HG03469 (cell line): ENCODE data around the gene EOGT.
A peak's percentile ranks its signal among the peaks of the same experiment; 100 is the strongest.

Experiments used
- ATAC-seq: cut with Tn5 transposase; IDR thresholded peaks from one replicate; pipeline ENCODE4 v1.9.1; 2021; ENCODE audit warnings: mild to moderate bottlenecking, moderate library complexity, moderate number of reproducible peaks; ENCODE audit not compliant: unreplicated experiment

EOGT gene

DNA sequence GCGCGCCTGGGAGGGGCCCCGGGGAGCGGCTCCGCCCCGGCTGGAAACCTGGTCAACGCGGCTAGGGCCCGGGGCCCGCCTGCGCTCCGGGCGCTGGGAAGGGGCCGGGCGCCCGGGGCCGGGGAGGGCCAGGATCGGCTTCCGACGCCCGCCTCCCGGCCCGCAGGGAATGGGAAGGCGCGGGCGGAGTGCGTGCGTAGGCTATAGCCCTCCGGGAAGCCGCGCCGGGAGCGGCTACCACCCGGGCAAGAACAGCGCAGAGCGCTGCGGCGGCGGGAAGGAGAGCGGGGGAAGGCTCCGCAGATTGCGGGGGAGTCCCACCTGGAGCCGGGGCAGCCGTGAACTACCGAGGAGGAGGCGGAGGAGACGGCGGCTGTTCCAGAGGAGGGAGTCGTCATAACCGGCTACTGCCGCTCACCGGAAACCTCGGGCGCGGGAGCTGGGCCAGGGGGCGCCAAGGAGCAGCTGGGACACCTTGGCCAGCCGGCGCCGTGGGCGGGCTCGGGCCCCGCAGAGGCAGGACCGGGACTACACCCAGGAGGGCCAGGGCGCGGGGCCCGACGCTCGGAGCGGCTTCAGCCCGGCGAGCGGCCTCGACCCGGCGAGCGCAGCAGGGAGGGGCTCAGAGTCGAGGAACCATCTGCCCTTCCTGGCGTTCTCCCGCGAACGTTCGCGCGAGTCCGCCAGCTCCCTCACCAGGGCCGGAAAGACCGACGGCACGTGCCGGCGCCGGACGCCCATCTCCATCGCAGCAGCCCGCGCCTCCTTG, at the start of gene EOGT:
Gene EOGT (minus strand): TSS at position 432 of the 769 bp plus-strand sequence. CDS start 3,838 bp downstream, outside the sequence.
- peak; percentile 57 for ATAC-seq

- ATAC-seq: no peak
Measured at GRCh38 chr3:69059688-69060087, 46.2 kb upstream of the EOGT start.

DNA sequence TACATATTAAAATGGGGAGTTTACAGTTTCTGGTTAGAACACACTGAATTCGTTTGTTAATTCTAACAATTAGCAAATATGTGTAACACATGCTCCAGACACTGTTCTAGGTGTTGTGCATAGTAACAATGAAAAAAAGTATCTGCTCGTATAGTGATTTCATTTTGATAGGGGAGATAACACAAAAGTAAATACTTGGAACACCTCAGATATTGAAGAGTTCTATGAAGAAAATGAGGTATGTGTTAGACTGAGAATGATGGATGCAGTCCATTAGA, 45.4 kb upstream of the EOGT start:
- ATAC-seq: no peak

- ATAC-seq: peak; percentile 98
Measured at GRCh38 chr3:69058180-69058946, 44.9 kb upstream of the EOGT start.

- no peak for ATAC-seq
Measured at GRCh38 chr3:69052472-69052898, 39.0 kb upstream of the EOGT start.

DNA sequence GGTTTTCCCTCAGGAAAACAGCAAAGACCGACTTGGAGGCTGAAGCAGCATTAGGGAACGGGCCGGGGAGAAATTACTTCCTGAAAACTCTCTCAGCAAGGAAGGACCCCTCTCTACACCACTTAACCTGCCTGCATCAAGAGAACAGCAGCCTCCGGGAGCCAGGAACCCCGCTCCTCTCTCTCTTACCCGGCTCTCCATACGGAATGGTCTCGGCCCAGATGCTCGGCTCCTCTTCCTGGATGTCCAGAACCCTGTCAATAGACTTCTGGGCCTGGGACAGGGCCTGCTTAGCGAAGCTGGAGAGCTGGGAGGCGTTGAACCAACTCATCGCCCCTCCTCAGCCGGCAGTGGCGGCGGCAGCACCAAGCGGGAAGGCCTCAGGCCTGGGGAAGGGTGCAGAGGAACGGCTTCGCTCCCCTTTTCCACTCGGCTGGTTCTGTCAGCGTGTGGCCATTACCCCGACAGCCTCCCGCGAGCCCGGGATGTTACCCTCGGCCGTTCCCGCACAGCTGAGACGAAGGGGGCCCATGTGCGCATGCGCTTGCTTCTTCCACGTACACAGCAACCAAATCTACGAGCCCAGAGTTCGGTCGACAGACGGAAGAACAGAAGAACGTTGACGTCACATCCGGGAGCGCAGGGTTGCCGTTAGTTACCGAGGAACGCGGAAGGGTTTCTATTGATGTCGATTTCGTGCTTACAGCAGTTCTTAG, 38.4 kb upstream of the EOGT start, which contains the start of gene TMF1:
Gene TMF1 (minus strand): TSS at position 578 of the 716 bp plus-strand sequence. CDS start 247 bp downstream, at position 331.
- peak; percentile 98 for ATAC-seq

GRCh38 chr3:69048990-69049389, 35.5 kb upstream of the EOGT start:
- ATAC-seq: no peak

- ATAC-seq: no peak
Measured at GRCh38 chr3:69044608-69045007, 31.1 kb upstream of the EOGT start.

GRCh38 chr3:69033470-69033869, 20.0 kb upstream of the EOGT start:
- no peak for ATAC-seq

DNA sequence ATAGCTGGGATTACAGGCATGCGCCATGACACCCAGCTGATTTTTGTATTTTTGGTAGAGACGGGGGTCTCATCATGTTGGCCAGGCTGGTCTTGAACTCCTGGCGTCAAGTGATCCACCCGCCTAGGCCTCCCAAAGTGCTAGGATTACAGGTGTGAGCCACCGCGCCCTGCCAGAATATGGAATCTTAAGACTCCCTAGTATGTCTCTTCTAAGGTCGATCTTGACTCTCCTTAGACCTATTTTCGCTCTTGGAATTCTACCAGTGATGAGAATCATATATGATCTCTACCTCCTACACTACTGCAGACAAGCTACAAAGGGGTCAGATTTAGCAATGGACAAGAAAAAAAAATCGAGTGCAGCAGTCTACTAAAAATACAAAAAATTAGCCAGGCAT, 19.3 kb upstream of the EOGT start:
- no peak for ATAC-seq

DNA sequence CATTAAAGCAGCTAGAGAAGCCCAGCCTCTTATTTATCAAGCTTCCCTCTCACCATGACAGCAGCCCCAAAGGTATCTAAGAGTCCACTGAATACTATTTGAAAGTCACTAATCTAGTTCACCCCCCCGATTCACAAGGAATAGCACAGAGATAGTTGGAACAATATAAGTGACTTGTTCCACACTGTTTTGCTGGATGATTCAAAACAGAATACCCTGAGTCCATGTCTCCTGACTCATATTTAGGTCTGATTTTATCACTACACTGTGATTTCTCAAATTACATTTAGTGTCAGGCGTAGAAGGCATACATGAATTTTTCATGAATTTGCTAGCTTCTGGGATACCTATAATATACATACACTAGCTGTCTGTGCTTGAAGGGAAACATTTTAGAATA, 18.7 kb upstream of the EOGT start:
- no peak for ATAC-seq

GRCh38 chr3:69031635-69032034, 18.2 kb upstream of the EOGT start:
- no peak for ATAC-seq

GRCh38 chr3:69020857-69021256, 7.4 kb upstream of the EOGT start:
- ATAC-seq: no peak

- ATAC-seq: no peak
Measured at GRCh38 chr3:69020424-69020823, 6.9 kb upstream of the EOGT start.

DNA sequence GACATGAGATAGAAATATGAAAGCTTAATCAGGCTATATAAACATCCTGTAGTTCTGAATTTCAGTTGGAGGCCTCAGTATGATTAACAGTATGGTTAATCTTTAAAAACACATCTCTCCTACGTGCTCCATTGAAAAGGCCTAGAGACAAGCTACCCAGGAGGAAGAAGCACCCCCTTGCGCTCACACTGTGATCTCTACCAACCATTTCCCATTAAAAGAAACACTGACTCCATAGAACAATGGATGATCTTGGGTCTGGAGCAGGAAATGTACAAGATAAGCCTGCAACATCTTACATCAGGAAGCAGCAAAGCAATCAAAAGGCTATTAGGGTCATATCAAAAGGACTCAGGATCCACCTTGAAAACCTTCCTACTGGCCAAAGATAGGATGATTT, 3.4 kb upstream of the EOGT start:
- no peak for ATAC-seq

- no peak for ATAC-seq
Measured at GRCh38 chr3:69016102-69016501, 2.6 kb upstream of the EOGT start.

DNA sequence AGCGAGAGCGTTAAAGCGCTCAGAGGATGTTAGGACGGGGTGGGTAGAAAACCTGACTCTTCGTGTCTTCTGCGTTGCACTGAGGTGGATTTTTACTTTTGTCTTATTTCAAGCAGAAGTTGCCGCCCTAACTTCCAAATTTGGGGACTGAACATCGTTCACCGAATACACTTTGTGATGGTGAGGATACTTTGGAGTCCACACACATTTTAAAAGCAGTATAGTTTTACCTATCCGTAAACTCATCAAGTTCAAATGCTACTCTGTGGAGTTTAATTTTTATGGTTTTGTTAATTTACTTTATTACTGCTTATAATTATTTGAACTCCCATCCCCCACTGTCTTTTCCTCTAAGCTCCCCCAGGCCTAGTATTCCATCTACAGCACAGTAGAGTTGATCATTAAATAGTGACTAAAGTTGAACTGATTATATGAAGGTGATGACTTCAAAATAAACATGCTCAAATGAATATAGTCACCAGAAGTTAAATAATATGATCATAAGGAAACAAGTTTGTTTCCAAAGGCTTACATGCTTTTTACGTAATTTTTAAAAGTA, 617 bp upstream of the EOGT start:
- no peak for ATAC-seq

DNA sequence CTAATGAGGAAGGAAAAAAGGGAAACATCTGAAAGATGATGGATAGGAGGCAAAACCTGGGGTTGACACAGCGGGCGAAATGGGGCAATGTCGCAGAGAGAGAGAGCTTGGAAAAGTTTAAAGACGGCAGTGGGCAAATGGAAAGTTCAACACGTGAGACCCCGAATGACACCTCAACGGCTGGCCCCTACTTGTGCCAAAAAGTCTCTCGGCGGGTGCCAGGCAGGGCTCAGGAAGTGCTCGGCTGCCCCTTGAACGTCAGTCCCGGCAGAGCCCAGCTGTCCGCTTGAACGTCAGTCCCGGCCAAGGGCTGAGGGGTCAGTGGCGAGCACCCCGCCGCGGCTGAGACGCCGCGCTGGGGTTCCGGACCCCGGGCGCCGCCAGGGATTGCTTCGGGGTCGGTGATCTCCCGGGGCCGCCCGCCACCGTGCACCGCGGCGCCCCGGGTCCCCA, 658 bp downstream of the EOGT start:
- peak; percentile 32 for ATAC-seq

- ATAC-seq: no peak
Measured at GRCh38 chr3:69012100-69012799, 1.2 kb downstream of the EOGT start.

GRCh38 chr3:69011096-69011730, 2.3 kb downstream of the EOGT start:
- no peak for ATAC-seq
